Endothelial cell of umbilical vein (primary cell): ENCODE measurements around the gene STON2.

Source experiments
- CTCF ChIP-seq, 2 donors: IDR thresholded peaks; 1 replicate in 1 of 2; 2 replicates in 1 of 2; pipeline ENCODE4 v1.5.1; 2011; ENCODE audit warnings: low read length in 2 of 2, mild to moderate bottlenecking in 2 of 2, moderate library complexity in 2 of 2, control low read depth in 1 of 2, inconsistent platforms in 1 of 2, low read depth in 1 of 2; ENCODE audit not compliant: insufficient read depth in 1 of 2; ENCODE audit errors: extremely low read depth in 1 of 2
- EZH2 ChIP-seq: IDR thresholded peaks from 2 replicates; pipeline ENCODE4 v1.6.1; 2012; ENCODE audit warnings: borderline replicate concordance, low read depth, mild to moderate bottlenecking, moderate library complexity, low read length, inconsistent platforms; ENCODE audit not compliant: severe bottlenecking
- POLR2A ChIP-seq: IDR thresholded peaks from 2 replicates; pipeline ENCODE4 v1.6.1; 2012; ENCODE audit warnings: low read depth, mild to moderate bottlenecking, control low read depth, low read length
- POLR2AphosphoS5 ChIP-seq: IDR thresholded peaks from 2 replicates; pipeline ENCODE4 v1.6.1; 2012; ENCODE audit warnings: low read depth, mild to moderate bottlenecking, control low read depth, low read length, moderate library complexity; ENCODE audit not compliant: insufficient read depth

GRCh38 chr14:81384900-81385299 is 15.2 kb downstream of the STON2 start:
- TF ChIP-seq CTCF (IDR thresholded peaks at IDR 0.05; ENCODE audit: extremely low read depth in 1 of 2, insufficient read depth in 1 of 2, low read depth in 1 of 2, low read length in 2 of 2) (no peak), POLR2A (no peak), POLR2AphosphoS5 (no peak), EZH2 (no peak)
